HG03439 (cell line): ENCODE results near the gene RAB40AL.

Experiments
- ATAC-seq: cut with Tn5 transposase; IDR thresholded peaks from one replicate; pipeline ENCODE4 v1.9.1; 2021; ENCODE audit warnings: mild to moderate bottlenecking, moderate library complexity; ENCODE audit not compliant: unreplicated experiment

Gene RAB40AL

DNA sequence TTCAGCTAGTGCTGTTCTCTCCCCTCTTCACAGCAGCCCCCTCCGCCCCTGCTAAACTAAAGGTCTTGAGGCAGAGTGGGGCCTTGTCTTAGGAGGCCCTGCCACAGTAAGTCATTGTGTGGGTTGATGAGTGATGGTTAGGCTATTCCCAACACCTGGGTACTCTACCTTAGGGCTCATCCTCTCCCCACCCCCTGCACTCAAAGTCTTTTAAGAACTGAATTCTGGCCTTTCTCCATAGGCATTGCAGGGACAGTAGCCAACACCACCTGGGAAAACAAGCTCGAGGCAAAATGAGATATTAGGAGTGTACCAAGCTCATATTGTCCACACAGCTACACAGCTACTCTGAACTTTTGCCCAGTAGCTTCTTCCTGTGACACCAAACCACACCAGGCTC, 42.5 kb downstream of the RAB40AL start:
- no peak for ATAC-seq

DNA sequence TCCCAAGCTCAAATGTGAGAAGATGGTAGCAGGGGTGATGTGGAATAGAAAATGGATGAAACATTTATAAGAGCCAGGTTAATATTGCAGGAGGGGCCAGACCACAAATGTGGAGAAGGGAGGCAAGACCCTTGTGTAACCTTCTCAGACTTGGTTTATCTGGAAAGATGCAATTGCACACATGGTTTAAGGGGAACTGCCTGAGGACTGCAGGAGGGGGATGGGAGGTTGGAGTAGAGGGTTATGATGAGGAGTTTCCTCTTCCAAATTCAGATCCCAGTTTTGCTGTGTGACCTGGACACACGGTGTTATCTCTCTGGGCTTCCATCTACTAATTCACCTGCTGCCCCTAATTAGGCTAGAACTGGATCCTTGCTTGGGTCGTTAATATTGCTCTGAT, 46.1 kb downstream of the RAB40AL start:
- ATAC-seq, result no peak

DNA sequence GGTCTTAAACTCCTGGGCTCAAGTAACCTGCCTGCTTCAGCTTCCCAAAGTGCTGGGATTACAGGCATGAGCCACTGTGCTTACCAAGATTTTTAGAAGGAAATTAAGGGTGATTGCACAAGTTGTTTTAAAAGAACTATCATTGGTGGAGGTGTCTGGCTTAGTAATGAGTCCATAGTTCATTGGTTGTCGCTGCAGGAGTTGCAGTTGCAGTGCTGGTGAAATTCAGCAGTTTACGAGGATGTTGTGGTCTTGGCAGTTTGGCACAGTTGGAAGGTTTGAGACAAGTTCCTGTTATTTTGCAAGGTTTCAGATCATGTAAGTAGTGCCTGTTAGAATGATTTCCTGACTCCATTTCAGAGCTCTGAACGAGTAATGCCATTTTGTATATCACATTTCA, 48.1 kb downstream of the RAB40AL start:
- ATAC-seq, result no peak
